Hepatocyte (in vitro differentiated cells): ENCODE measurements around the gene WDR38. TPM values are rescaled to one million over a fixed set of nuclear protein-coding genes. Genes with fewer than 3 reads are reported as not detected.

Experiments used
- DNase-seq: peaks from one replicate; pipeline ENCODE4 v3.0.0-alpha.2; 2016; ENCODE audit warnings: low spot score
- H2AFZ ChIP-seq: fragments of 200-600 bp; sonication (generic); 2 replicates; pipeline ENCODE4 v1.6.0; 2016; ENCODE audit warnings: antibody characterized with exemption, mild to moderate bottlenecking
- H3K27ac ChIP-seq: fragments of 200-600 bp; sonication (generic); 2 replicates; pipeline ENCODE4 v1.5.1; 2016; ENCODE audit warnings: mild to moderate bottlenecking
- H3K27me3 ChIP-seq: fragments of 200-600 bp; sonication (generic); 2 replicates; pipeline ENCODE4 v1.6.1; 2016
- H3K36me3 ChIP-seq: fragments of 200-600 bp; sonication (generic); replicated peaks from 2 replicates; pipeline ENCODE4 v1.5.1; 2016; ENCODE audit warnings: low read depth; ENCODE audit not compliant: insufficient read depth
- H3K4me1 ChIP-seq: fragments of 200-600 bp; sonication (generic); 2 replicates; pipeline ENCODE4 v1.5.1; 2016; ENCODE audit warnings: mild to moderate bottlenecking, moderate library complexity; ENCODE audit not compliant: insufficient read depth
- H3K4me2 ChIP-seq: fragments of 200-600 bp; sonication (generic); 2 replicates; pipeline ENCODE4 v1.6.0; 2016
- H3K4me3 ChIP-seq: fragments of 200-600 bp; sonication (generic); 2 replicates; pipeline ENCODE4 v1.5.1; 2016; ENCODE audit warnings: mild to moderate bottlenecking
- H3K79me2 ChIP-seq: fragments of 200-600 bp; sonication (generic); 2 replicates; pipeline ENCODE4 v1.6.0; 2017; ENCODE audit warnings: mild to moderate bottlenecking
- H3K9me2 ChIP-seq: fragments of 200-600 bp; sonication (generic); replicated peaks from 2 replicates; pipeline ENCODE4 v1.6.0; 2017; ENCODE audit warnings: mild to moderate bottlenecking; ENCODE audit not compliant: insufficient read depth
- H3K9me3 ChIP-seq: fragments of 200-600 bp; sonication (generic); 2 replicates; pipeline ENCODE4 v1.5.1; 2016; ENCODE audit warnings: low read depth, mild to moderate bottlenecking
- H4K20me1 ChIP-seq: fragments of 200-600 bp; sonication (generic); 2 replicates; pipeline ENCODE4 v1.6.0; 2016; ENCODE audit warnings: mild to moderate bottlenecking; ENCODE audit not compliant: insufficient read depth, poor library complexity, severe bottlenecking
- CTCF ChIP-seq: fragments of 200-600 bp; sonication (generic); IDR thresholded peaks from 2 replicates; pipeline ENCODE4 v1.5.1; 2016; ENCODE audit warnings: antibody characterized with exemption, mild to moderate bottlenecking; ENCODE audit not compliant: poor library complexity
- EZH2 ChIP-seq: fragments of 200-600 bp; sonication (generic); IDR thresholded peaks from 2 replicates; pipeline ENCODE4 v1.6.1; 2016; ENCODE audit warnings: antibody characterized with exemption, mild to moderate bottlenecking, borderline replicate concordance
- EZH2phosphoT487 ChIP-seq: fragments of 200-600 bp; sonication (generic); IDR thresholded peaks from one replicate; pipeline ENCODE4 v1.6.1; 2018; ENCODE audit warnings: antibody characterized with exemption, mild to moderate bottlenecking, low read depth, moderate library complexity; ENCODE audit not compliant: unreplicated experiment, severe bottlenecking
- WGBS: methylation state at CpG from one replicate; pipeline ENCODE4 v1.1.6; 2016; ENCODE audit warnings: low lambda C conversion rate; ENCODE audit errors: missing lambda C conversion rate; 5-methylcytosine and 5-hydroxymethylcytosine counted together
- polyA plus RNA-seq: library from polyadenylated mRNA; unstranded; fragments of >200 nt; fragmentation: Nextera tagmentation; extraction: Ambion mirVana; gene quantifications from 2 replicates; pipeline ENCODE4 v1.2.1, GENCODE V29; 2016
- total RNA-seq: library from RNA; depleted of rRNA; stranded (reverse); fragments of >200 nt; gene quantifications from 2 replicates; pipeline ENCODE4 v1.2.3, GENCODE V29; 2014

The WDR38 gene
- total and polyA plus RNA-seq, 2 experiments from 2014 or later = not detected

- no peaks in the 10 kb centered on the region for H4K20me1 ChIP-seq
- 59% methylated on average over 10 of the region's 10 CpGs for WGBS
- H2AFZ ChIP-seq = no peak overlapping the region
- peak; percentile 61 for DNase-seq
- no peak overlapping the region for H3K27ac ChIP-seq
- TF ChIP-seq CTCF = no peak
- no peaks in the 10 kb centered on the region for H3K9me2 ChIP-seq
- no peaks in the 10 kb centered on the region for H3K36me3 ChIP-seq
- no peaks in the 10 kb centered on the region for H3K9me3 ChIP-seq
- H3K79me2 ChIP-seq = no peaks in the 10 kb centered on the region
- H3K4me2 ChIP-seq = no peak overlapping the region
- no peaks in the 10 kb centered on the region for H3K27me3 ChIP-seq
- no peak overlapping the region for H3K4me3 ChIP-seq
- peaks cover 7% of the 10 kb centered on the region for H3K4me1 ChIP-seq
These were observed 3.5 kb upstream of the WDR38 start for GRCh38 chr9:124849801-124850200.

GRCh38 chr9:124852121-124852828, 985 bp upstream of the WDR38 start:
- Histone ChIP-seq H3K9me2 (no peaks in the 10 kb centered on the region), H3K4me3 (no peak overlapping the region), H4K20me1 (peaks cover 9% of the 10 kb centered on the region), H3K9me3 (no peaks in the 10 kb centered on the region), H3K4me2 (peak overlapping the region; percentile 99), H3K79me2 (no peaks in the 10 kb centered on the region), H2AFZ (peak overlapping the region; percentile 68), H3K27me3 (no peaks in the 10 kb centered on the region), H3K36me3 (no peaks in the 10 kb centered on the region), H3K4me1 (peaks cover 7% of the 10 kb centered on the region), H3K27ac (no peak overlapping the region)
- DNase-seq = no peak
- 72% methylated on average over 13 of the region's 13 CpGs for whole genome bisulfite sequencing
- no peak for TF ChIP-seq EZH2phosphoT487
- TF ChIP-seq CTCF = no peak
- no peak for TF ChIP-seq EZH2

- TF ChIP-seq CTCF (no peak), EZH2 (no peak)
- H3K9me2 ChIP-seq = no peaks in the 10 kb centered on the region
- no peaks in the 10 kb centered on the region for H3K9me3 ChIP-seq
- peak overlapping the region; percentile 99 for H3K4me2 ChIP-seq
- peaks cover 21% of the 10 kb centered on the region for H4K20me1 ChIP-seq
- no peaks in the 10 kb centered on the region for H3K36me3 ChIP-seq
- no peak overlapping the region for H3K27ac ChIP-seq
- no peak for DNase-seq
- H3K4me1 ChIP-seq = peaks cover 7% of the 10 kb centered on the region
- H3K27me3 ChIP-seq = no peaks in the 10 kb centered on the region
- 80% methylated on average over 10 of the region's 11 CpGs for WGBS
- H3K79me2 ChIP-seq = peaks cover 2% of the 10 kb centered on the region
- peak overlapping the region; percentile 68 for H2AFZ ChIP-seq
- H3K4me3 ChIP-seq = peak overlapping the region; percentile 57
These were observed 414 bp downstream of the WDR38 start for GRCh38 chr9:124853605-124854143.
